H9 (cell line): ENCODE data around the gene SEZ6. TPM values are rescaled to one million over a fixed set of nuclear protein-coding genes. Genes with fewer than 3 reads are reported as not detected.

Experiments
- DNase-seq: peaks from one replicate; pipeline ENCODE4 v3.0.0-alpha.2; 2017
- H2AFZ ChIP-seq: one replicate; pipeline ENCODE4 v1.6.1; 2013; ENCODE audit warnings: mild to moderate bottlenecking, low read length, control low read depth, moderate library complexity
- H2AK5ac ChIP-seq: 2 replicates; pipeline ENCODE4 v1.6.1; 2013; ENCODE audit warnings: low read length, control low read depth, mixed read lengths; ENCODE audit not compliant: insufficient read length
- H2BK120ac ChIP-seq: one replicate; pipeline ENCODE4 v1.6.1; 2013; ENCODE audit warnings: low read depth, mild to moderate bottlenecking, low read length, control low read depth, inconsistent platforms; ENCODE audit not compliant: poor library complexity, severe bottlenecking
- H2BK12ac ChIP-seq: 2 replicates; pipeline ENCODE4 v1.6.1; 2013; ENCODE audit warnings: low read length, control low read depth, mixed read lengths, low read depth; ENCODE audit not compliant: insufficient read length
- H2BK15ac ChIP-seq: 2 replicates; pipeline ENCODE4 v1.6.1; 2013; ENCODE audit warnings: low read depth, low read length, control low read depth
- H2BK20ac ChIP-seq: one replicate; pipeline ENCODE4 v1.6.1; 2013; ENCODE audit warnings: low read depth, mild to moderate bottlenecking, low read length, control low read depth, inconsistent platforms; ENCODE audit not compliant: poor library complexity, severe bottlenecking
- H2BK5ac ChIP-seq: 2 replicates; pipeline ENCODE4 v1.6.1; 2013; ENCODE audit warnings: low read length, control low read depth, mixed read lengths; ENCODE audit not compliant: insufficient read length
- H3K14ac ChIP-seq: 2 replicates; pipeline ENCODE4 v1.6.1; 2013; ENCODE audit warnings: low read length, control low read depth; ENCODE audit not compliant: insufficient read depth
- H3K18ac ChIP-seq: 2 replicates; pipeline ENCODE4 v1.6.1; 2013; ENCODE audit warnings: low read depth, mild to moderate bottlenecking, mixed read lengths, low read length, control low read depth; ENCODE audit not compliant: insufficient read length
- H3K23ac ChIP-seq: 2 replicates; pipeline ENCODE4 v1.6.1; 2013; ENCODE audit warnings: low read length, control low read depth, mixed read lengths, low read depth; ENCODE audit not compliant: insufficient read length
- H3K23me2 ChIP-seq: 2 replicates; pipeline ENCODE4 v1.6.1; 2013; ENCODE audit warnings: low read depth, mild to moderate bottlenecking, mixed read lengths, low read length, control low read depth; ENCODE audit not compliant: insufficient read length, poor library complexity, severe bottlenecking
- H3K27ac ChIP-seq: 2 replicates; pipeline ENCODE4 v1.5.1; 2013; ENCODE audit warnings: low read length, control low read depth, mixed read lengths, low read depth; ENCODE audit not compliant: insufficient read length
- H3K27me3 ChIP-seq: 2 replicates; pipeline ENCODE4 v1.6.1; 2013; ENCODE audit warnings: low read length, control low read depth, inconsistent platforms; ENCODE audit not compliant: insufficient read depth
- H3K4ac ChIP-seq: 2 replicates; pipeline ENCODE4 v1.6.1; 2013; ENCODE audit warnings: low read depth, mild to moderate bottlenecking, control low read depth, inconsistent platforms, low read length, moderate library complexity
- H3K4me1 ChIP-seq: 2 replicates; pipeline ENCODE4 v1.6.1; 2013; ENCODE audit warnings: low read length, control low read depth, inconsistent platforms; ENCODE audit not compliant: insufficient read depth
- H3K4me2 ChIP-seq: 2 replicates; pipeline ENCODE4 v1.6.1; 2013; ENCODE audit warnings: low read length, control low read depth, mixed read lengths; ENCODE audit not compliant: insufficient read length, insufficient read depth
- H3K56ac ChIP-seq: 2 replicates; pipeline ENCODE4 v1.6.1; 2013; ENCODE audit warnings: low read depth, mild to moderate bottlenecking, mixed read lengths, low read length, control low read depth; ENCODE audit not compliant: insufficient read length
- H3K79me1 ChIP-seq: 2 replicates; pipeline ENCODE4 v1.6.1; 2013; ENCODE audit warnings: low read depth, mild to moderate bottlenecking, moderate library complexity, low read length, control low read depth, inconsistent platforms; ENCODE audit not compliant: insufficient read depth, poor library complexity, severe bottlenecking
- H3K79me2 ChIP-seq: 2 replicates; pipeline ENCODE4 v1.6.1; 2013; ENCODE audit warnings: low read length, control low read depth, inconsistent platforms; ENCODE audit not compliant: insufficient read depth
- H3K9ac ChIP-seq: 2 replicates; pipeline ENCODE4 v1.6.1; 2013; ENCODE audit warnings: low read length, control low read depth, mixed read lengths; ENCODE audit not compliant: insufficient read length; ENCODE audit errors: extremely low read depth
- H3K9me3 ChIP-seq: one replicate; pipeline ENCODE4 v1.6.1; 2013; ENCODE audit warnings: low read depth, low read length, inconsistent platforms; ENCODE audit not compliant: control insufficient read depth
- H3T11ph ChIP-seq: one replicate; pipeline ENCODE4 v1.6.1; 2013; ENCODE audit warnings: mild to moderate bottlenecking, low read length, control low read depth, inconsistent platforms
- H4K20me1 ChIP-seq: one replicate; pipeline ENCODE4 v1.6.1; 2013; ENCODE audit not compliant: control insufficient read depth, insufficient read length, insufficient read depth
- H4K5ac ChIP-seq: 2 replicates; pipeline ENCODE4 v1.6.1; 2013; ENCODE audit warnings: low read depth, mild to moderate bottlenecking, mixed read lengths, low read length, control low read depth; ENCODE audit not compliant: insufficient read length
- H4K8ac ChIP-seq: replicated peaks from 2 replicates; pipeline ENCODE4 v1.6.1; 2013; ENCODE audit warnings: low read length, control low read depth, mixed read lengths, low read depth; ENCODE audit not compliant: insufficient read length
- H4K91ac ChIP-seq: 2 replicates; pipeline ENCODE4 v1.6.1; 2013; ENCODE audit warnings: low read depth, mild to moderate bottlenecking, moderate library complexity, mixed read lengths, low read length, control low read depth; ENCODE audit not compliant: insufficient read length
- H3K27ac Mint-ChIP-seq, 3 experiments: 2 replicates in 2 of 3; 3 replicates in 1 of 3; pipeline ENCODE4 v1.8.0; 2020 to 2021; ENCODE audit warnings: mixed read lengths in 3 of 3, mild to moderate bottlenecking in 1 of 3, moderate library complexity in 1 of 3
- H3K27me3 Mint-ChIP-seq: 2 replicates; pipeline ENCODE4 v1.8.0; 2021; ENCODE audit warnings: low read depth, mild to moderate bottlenecking, moderate library complexity, mixed read lengths
- H3K36me3 Mint-ChIP-seq, 3 experiments: 2 replicates in 2 of 3; 3 replicates in 1 of 3; pipeline ENCODE4 v1.8.0; 2020 to 2021; ENCODE audit warnings: low read depth in 3 of 3, mixed read lengths in 3 of 3; ENCODE audit not compliant: insufficient read depth in 1 of 3
- H3K4me1 Mint-ChIP-seq, 2 experiments: 2 replicates each; pipeline ENCODE4 v1.8.0; 2020; ENCODE audit warnings: mixed read lengths in 2 of 2
- H3K4me3 Mint-ChIP-seq, 2 experiments: 2 replicates in 1 of 2; 3 replicates in 1 of 2; pipeline ENCODE4 v1.8.0; 2020 to 2021; ENCODE audit warnings: mild to moderate bottlenecking in 2 of 2, mixed read lengths in 2 of 2, moderate library complexity in 1 of 2
- H3K9me3 Mint-ChIP-seq, 2 experiments: 2 replicates in 1 of 2; 3 replicates in 1 of 2; pipeline ENCODE4 v1.8.0; 2020; ENCODE audit warnings: mild to moderate bottlenecking in 2 of 2, mixed read lengths in 2 of 2, moderate library complexity in 1 of 2
- WGBS: extraction: QIAGEN DNeasy Blood & Tissue Kit; methylation state at CpG from one replicate; pipeline ENCODE4 v1.1.7; 2013; ENCODE audit warnings: missing lambda C conversion rate, low lambda C conversion rate, mixed read lengths; ENCODE audit not compliant: insufficient read length; ENCODE audit errors: extremely low coverage; 5-methylcytosine and 5-hydroxymethylcytosine counted together
- total RNA-seq: library from RNA; stranded (reverse); gene quantifications from 2 replicates; pipeline ENCODE4 v1.2.1, GENCODE V29; 2021
- TF ChIP-seq, protein P1 (sequence below): fragments of 200-600 bp; sonication (generic); conservative IDR thresholded peaks from 3 replicates; pipeline ENCODE4 v1.8.0; 2021; ENCODE audit warnings: antibody characterized with exemption, mild to moderate bottlenecking

The SEZ6 gene
- total RNA-seq, 1 experiment from 2014 or later = 1.8 TPM

DNA sequence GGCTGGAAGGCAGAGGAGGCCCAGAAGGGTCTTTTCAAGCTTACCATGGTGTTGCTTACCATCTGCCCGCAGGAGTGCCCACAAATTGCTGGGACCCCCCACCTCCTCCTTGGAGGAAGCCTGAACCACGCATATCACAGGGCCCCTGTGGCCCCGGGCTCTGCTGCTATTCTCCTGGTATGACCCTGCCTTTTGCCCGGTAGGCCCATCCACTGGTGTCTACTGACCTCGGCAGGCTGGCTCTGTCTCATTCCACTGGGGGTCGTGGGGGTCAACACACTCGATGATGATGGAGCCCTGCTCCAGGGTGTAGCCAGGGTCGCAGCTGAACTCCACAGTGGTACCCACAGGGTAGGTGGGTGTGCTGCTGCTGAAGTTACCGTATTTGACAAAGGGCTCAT lies 46.4 kb downstream of the SEZ6 start:
- H4K5ac ChIP-seq = no peak overlapping the region
- H3K9me3 ChIP-seq = no peaks in the 10 kb centered on the region
- H3K36me3 Mint-ChIP-seq = no peaks in the 10 kb centered on the region

More for the DNA sequence above, 46.4 kb downstream of the SEZ6 start:
- Histone ChIP-seq H4K91ac (no peak overlapping the region), H4K8ac (no peak overlapping the region), H3K79me2 (no peaks in the 10 kb centered on the region), H2BK15ac (no peak overlapping the region), H2BK12ac (no peak overlapping the region), H3K56ac (no peak overlapping the region), H3K9ac (no peak overlapping the region), H2AK5ac (no peak overlapping the region), H2AFZ (no peak overlapping the region), H3K27ac (no peak overlapping the region), H2BK20ac (no peak overlapping the region), H2BK120ac (no peak overlapping the region), H3K18ac (no peak overlapping the region), H3K14ac (no peak overlapping the region), H3K79me1 (no peaks in the 10 kb centered on the region), H3T11ph (no peak overlapping the region), H3K23me2 (no peaks in the 10 kb centered on the region), H3K4ac (no peak overlapping the region), H2BK5ac (no peak overlapping the region), H3K23ac (no peak overlapping the region), H3K4me1 (peaks cover 2% of the 10 kb centered on the region; the same call in 1 of the 2 replicates), H3K27me3 (no peaks in the 10 kb centered on the region), H4K20me1 (no peaks in the 10 kb centered on the region), H3K4me2 (no peak overlapping the region)
- Mint-ChIP-seq H3K27ac (0 out of 7 replicates have a peak overlapping the region, but pooled peaks of 1 of the 3 experiments have one; percentile 22), H3K4me3 (no peak overlapping the region), H3K4me1 (peaks cover 12 to 17% of the 10 kb centered on the region in 2 experiments), H3K9me3 (no peaks in the 10 kb centered on the region), H3K27me3 (peaks cover 2% of the 10 kb centered on the region)
- DNase-seq = no peak
- TF ChIP-seq, protein P1, sequence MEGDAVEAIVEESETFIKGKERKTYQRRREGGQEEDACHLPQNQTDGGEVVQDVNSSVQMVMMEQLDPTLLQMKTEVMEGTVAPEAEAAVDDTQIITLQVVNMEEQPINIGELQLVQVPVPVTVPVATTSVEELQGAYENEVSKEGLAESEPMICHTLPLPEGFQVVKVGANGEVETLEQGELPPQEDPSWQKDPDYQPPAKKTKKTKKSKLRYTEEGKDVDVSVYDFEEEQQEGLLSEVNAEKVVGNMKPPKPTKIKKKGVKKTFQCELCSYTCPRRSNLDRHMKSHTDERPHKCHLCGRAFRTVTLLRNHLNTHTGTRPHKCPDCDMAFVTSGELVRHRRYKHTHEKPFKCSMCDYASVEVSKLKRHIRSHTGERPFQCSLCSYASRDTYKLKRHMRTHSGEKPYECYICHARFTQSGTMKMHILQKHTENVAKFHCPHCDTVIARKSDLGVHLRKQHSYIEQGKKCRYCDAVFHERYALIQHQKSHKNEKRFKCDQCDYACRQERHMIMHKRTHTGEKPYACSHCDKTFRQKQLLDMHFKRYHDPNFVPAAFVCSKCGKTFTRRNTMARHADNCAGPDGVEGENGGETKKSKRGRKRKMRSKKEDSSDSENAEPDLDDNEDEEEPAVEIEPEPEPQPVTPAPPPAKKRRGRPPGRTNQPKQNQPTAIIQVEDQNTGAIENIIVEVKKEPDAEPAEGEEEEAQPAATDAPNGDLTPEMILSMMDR = no peak
- WGBS = no CpG with 5 or more reads among the region's 9 CpGs
